ENCODE results near the gene KATNBL1. TPM values are rescaled to one million over a fixed set of nuclear protein-coding genes. Genes with fewer than 3 reads are reported as not detected.

KATNBL1 gene
- total RNA-seq, 2 experiments from 2014 or later = 41.5 to 56.5 TPM

- H3K9me3 Mint-ChIP-seq (ENCODE audit: low read depth) = peaks cover 5% of the 10 kb centered on the region
Measured at GRCh38 chr15:34099914-34100313, 110.0 kb downstream of the KATNBL1 start.

More at GRCh38 chr15:34099914-34100313, 110.0 kb downstream of the KATNBL1 start:
- peaks cover 37% of the 10 kb centered on the region for H3K4me1 Mint-ChIP-seq
- peak overlapping the region; percentile 31 for H3K27ac Mint-ChIP-seq
- no peak for DNase-seq
- ATAC-seq = no peak
- peak overlapping the region; percentile 100 for H3K4me3 Mint-ChIP-seq
- CTCF ChIA-PET = interaction anchor here (2.9 kb wide), 1 partner anchor 110 kb away, joined by 12 read pairs; the partner anchor contains the start of gene KATNBL1
- H3K36me3 Mint-ChIP-seq = peaks cover 24% of the 10 kb centered on the region
- no peaks in the 10 kb centered on the region for H3K27me3 Mint-ChIP-seq

Other genes starting within 250 kb of the KATNBL1 start
- not detected for gene CHRM5, start 241.6 kb downstream of the KATNBL1 start, total RNA-seq
- 10 to 100 TPM in 1 of 2 experiments, 1 to 10 TPM in 1; 8.9 to 11.8 TPM for gene AVEN, start 170.9 kb downstream of the KATNBL1 start, total RNA-seq
- 10 to 100 TPM; 66.2 to 76.5 TPM for gene EMC7, start 108.2 kb downstream of the KATNBL1 start, total RNA-seq
- gene PGBD4, start 108.0 kb downstream of the KATNBL1 start, total RNA-seq = 1 to 10 TPM; 3.8 to 5.2 TPM
- 10 to 100 TPM; 89.2 to 97.2 TPM for gene EMC4, start 14.9 kb upstream of the KATNBL1 start, total RNA-seq
- 10 to 100 TPM; 28.2 to 55.2 TPM for gene SLC12A6, start 127.7 kb upstream of the KATNBL1 start, total RNA-seq
- 100 to 1,000 TPM; 166 to 249 TPM for gene NOP10, start 133.0 kb upstream of the KATNBL1 start, total RNA-seq
- not detected for gene NUTM1, start 133.2 kb upstream of the KATNBL1 start, total RNA-seq
- gene LPCAT4, start 157.1 kb upstream of the KATNBL1 start, total RNA-seq = 100 to 1,000 TPM; 126 to 128 TPM
- gene GOLGA8A, start 227.7 kb upstream of the KATNBL1 start, total RNA-seq = 100 to 1,000 TPM; 224 to 256 TPM